Fibroblast of villous mesenchyme (primary cell): ENCODE measurements around the gene LCA5L. TPM values are rescaled to one million over a fixed set of nuclear protein-coding genes. Genes with fewer than 3 reads are reported as not detected.

Source experiments
- DNase-seq: peaks from one replicate; pipeline ENCODE4 v3.0.0-alpha.2; 2010; ENCODE audit warnings: low read depth
- H3K4me3 ChIP-seq: 2 replicates; pipeline ENCODE4 v1.5.1; 2011; ENCODE audit warnings: low read depth, mild to moderate bottlenecking, low read length
- total RNA-seq: library from RNA; depleted of rRNA; stranded (reverse); fragments of >200 nt; gene quantifications from 2 replicates; pipeline ENCODE4 v1.2.3, GENCODE V29; 2012
- TF ChIP-seq, protein P1 (sequence below): IDR thresholded peaks from 2 replicates; pipeline ENCODE4 v1.5.1; 2012; ENCODE audit warnings: low read depth, mild to moderate bottlenecking, low read length; ENCODE audit not compliant: insufficient read depth

The LCA5L gene
- total RNA-seq, 1 donor = 0.86 TPM

DNA sequence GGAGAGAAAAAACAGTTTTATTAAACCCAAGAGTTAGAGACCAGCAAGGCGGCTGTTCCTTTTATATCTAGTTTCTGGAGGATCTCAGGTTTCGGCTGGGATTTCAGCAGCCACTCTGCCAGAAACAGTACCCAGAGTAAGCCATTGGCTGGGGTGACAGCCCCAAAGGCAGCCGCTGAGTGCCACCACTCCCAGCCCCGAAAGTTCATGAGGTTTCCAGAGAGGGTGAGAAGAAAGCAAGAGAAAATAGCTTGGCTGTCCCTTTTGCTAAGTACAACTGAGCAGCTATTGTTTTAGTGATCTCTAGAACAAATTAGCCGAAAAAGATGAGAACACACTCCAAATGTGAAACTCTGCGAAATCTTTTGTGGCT, 7.4 kb upstream of the LCA5L start:
- TF ChIP-seq, protein P1, sequence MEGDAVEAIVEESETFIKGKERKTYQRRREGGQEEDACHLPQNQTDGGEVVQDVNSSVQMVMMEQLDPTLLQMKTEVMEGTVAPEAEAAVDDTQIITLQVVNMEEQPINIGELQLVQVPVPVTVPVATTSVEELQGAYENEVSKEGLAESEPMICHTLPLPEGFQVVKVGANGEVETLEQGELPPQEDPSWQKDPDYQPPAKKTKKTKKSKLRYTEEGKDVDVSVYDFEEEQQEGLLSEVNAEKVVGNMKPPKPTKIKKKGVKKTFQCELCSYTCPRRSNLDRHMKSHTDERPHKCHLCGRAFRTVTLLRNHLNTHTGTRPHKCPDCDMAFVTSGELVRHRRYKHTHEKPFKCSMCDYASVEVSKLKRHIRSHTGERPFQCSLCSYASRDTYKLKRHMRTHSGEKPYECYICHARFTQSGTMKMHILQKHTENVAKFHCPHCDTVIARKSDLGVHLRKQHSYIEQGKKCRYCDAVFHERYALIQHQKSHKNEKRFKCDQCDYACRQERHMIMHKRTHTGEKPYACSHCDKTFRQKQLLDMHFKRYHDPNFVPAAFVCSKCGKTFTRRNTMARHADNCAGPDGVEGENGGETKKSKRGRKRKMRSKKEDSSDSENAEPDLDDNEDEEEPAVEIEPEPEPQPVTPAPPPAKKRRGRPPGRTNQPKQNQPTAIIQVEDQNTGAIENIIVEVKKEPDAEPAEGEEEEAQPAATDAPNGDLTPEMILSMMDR = no peak
- H3K4me3 ChIP-seq = no peak overlapping the region

DNA sequence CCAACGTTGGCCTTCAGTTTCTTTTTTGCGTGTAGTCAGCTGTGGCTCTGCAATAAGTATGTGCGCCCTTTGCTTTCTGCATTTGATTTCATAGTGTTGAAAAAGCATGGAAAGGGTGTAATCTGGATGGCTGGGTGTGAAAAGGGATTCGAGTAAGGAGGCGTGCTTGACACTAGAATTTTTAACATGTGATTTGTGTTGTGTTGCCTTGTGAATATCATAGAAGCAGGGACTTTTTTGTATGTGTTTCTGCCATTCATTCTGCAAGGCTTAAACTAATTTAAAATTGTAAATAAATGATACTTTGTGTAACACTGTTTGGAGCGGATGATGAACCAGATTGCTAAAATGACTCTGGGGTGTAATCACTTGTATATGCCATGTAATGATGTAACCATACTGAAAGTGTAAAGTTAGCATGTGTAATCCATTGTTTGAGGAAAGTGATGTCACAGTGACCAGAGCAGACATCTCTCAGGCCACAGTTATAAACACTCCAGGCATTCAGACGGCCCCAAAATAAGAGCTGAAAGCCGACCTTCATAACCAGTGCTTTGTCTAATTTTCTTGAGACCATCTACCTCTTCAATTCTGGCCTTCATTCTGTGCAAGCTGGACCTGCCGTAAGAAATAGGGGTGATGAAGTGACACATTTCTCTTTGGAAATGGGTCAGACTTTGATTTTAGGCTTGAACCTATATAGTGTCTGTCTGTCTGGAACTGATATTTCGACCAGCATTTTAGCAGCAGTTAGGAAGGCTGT, 6.8 kb upstream of the LCA5L start:
- peak; percentile 26 for DNase-seq
- no peak overlapping the region for H3K4me3 ChIP-seq
- TF ChIP-seq, protein P1 = no peak

More for the DNA sequence above, 7.4 kb upstream of the LCA5L start:
- DNase-seq = no peak

DNA sequence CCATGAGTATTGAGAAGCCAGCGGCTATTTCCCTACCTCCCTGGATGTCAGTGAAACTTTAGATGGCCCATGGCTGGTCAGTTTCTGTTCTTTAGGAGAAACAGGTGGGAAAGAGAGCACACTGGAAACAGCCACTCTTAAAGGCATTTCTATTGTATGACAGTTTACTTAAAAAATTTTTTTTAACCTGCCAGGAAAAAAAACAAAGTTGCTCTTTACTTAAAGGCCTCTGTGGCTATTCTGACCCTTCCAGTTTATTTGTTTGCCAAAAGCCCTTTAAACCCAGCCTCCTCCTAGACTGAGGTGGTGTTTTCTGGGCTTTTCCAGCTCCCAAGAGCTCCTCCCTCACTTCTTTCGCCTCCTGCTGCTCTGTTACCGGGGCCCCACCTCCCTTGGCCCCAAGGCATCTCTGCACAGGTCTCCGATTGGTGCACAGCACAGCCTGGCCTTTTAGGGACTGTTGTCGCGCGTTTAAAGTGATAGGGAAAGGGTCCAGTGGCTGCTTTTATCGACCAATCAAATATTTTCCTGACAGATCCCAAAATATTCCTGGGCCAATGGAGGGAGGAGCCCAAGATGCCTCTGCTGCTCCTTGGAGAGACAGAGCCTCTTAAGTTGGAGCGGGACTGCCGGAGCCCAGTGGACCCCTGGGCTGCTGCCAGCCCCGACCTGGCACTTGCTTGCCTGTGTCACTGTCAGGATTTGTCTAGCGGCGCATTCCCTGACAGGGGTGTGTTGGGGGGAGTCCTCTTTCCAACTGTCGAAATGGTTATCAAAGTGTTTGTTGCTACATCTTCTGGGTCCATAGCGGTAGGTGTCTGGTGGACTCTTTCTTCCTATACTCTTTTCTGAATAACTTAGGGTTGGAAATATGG, 6.0 kb upstream of the LCA5L start, which contains the start of gene SH3BGR:
SH3BGR (plus strand) TSS at position 639 of the 875 bp plus-strand sequence; CDS start at position 766, 127 bp downstream.
- no peak within 1 kb of the TSS for H3K4me3 ChIP-seq
- TF ChIP-seq, protein P1 = no peak
- DNase-seq = no peak

DNA sequence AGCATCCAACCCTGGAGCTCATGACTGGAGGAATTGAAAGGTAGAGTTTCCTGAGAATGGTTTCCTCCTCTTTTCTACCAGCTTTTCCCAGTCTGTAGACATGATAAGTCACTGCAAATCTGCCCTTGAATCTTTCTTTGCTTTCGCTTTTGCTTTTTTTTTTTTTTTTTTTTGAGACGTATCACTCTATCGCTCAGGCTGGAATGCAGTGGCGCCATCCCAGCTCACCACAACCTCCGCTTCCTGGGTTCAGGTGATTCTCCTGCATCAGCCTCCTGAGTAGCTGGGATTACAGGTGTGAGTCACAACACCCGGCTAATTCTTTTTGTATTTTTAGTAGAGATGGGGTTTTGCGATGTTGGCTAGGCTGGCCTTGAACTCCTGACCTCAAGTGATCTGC, 1.7 kb upstream of the LCA5L start:
- TF ChIP-seq, protein P1 = no peak
- H3K4me3 ChIP-seq = no peak overlapping the region
- no peak for DNase-seq

DNA sequence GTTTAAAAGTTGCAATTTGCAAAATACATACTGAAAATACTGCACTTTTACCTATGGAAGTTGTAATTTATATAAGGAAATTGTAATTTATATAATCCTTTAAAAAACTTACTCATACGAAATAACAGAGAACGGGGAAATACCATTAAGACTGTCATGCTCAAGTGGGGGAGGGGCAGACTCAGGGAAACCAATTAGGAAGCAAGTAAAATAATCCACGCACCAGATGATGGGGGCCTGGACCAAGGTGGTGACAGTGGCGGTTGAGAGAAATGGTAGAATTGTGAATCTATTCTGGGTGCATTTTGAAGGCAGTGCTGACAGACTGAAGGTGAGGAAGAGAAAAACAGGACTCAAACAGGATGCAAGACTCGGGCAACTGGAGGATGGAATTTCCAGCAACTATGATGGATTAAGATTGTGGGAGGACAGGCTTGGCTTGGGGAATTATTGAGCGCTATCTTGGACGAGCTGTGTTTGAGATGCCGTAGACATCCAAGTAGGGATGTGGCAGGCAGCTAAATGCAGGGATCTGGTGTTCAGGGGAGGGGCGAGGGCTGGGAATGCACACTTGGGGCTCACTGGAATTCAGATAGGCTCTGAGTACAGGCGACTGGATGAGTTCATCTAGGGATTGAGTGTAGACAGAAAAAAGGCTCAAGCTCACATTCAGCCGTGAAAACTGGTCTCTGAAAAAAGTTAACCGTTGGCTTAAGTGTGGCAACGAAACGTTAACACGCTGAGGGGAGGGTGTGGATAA, 977 bp downstream of the LCA5L start:
- H3K4me3 ChIP-seq = peak overlapping the region; percentile 90
- DNase-seq = peak; percentile 49
- TF ChIP-seq, protein P1 = no peak
